Endothelial cell of coronary artery (primary cell): ENCODE data around the gene PNPLA7. TPM values are rescaled to one million over a fixed set of nuclear protein-coding genes. Genes with fewer than 3 reads are reported as not detected.

Experiments
- total RNA-seq: library from RNA; depleted of rRNA; stranded (reverse); fragments of >200 nt; gene quantifications from 2 replicates; pipeline ENCODE4 v1.2.3, GENCODE V29; 2014

Gene PNPLA7
- 0.36 and 0.47 TPM in 2 replicates for total RNA-seq

DNA sequence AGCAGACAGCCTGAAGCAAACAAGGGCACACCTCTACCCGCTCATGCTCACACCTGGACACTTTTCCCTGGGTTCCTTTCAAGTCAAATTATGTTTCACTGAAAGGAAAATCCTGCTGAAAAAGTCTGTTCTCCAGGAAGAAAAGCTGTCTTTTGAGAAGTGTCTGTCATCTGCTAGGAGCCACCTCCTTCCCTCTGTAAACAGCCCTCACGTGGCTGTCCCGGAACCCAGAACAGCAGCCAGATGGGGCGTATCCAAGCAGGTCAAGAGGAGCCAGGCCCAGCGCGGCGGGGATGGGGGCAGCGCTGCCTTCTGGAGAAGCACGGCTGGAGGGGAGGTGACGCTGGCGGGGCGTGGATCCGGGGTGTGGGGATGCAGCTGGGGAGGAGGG, at the start of gene PNPLA7:
Gene PNPLA7, minus strand, starts transcription at position 172 of the 391 bp plus-strand sequence. CDS start 205 bp downstream, outside the sequence.

DNA sequence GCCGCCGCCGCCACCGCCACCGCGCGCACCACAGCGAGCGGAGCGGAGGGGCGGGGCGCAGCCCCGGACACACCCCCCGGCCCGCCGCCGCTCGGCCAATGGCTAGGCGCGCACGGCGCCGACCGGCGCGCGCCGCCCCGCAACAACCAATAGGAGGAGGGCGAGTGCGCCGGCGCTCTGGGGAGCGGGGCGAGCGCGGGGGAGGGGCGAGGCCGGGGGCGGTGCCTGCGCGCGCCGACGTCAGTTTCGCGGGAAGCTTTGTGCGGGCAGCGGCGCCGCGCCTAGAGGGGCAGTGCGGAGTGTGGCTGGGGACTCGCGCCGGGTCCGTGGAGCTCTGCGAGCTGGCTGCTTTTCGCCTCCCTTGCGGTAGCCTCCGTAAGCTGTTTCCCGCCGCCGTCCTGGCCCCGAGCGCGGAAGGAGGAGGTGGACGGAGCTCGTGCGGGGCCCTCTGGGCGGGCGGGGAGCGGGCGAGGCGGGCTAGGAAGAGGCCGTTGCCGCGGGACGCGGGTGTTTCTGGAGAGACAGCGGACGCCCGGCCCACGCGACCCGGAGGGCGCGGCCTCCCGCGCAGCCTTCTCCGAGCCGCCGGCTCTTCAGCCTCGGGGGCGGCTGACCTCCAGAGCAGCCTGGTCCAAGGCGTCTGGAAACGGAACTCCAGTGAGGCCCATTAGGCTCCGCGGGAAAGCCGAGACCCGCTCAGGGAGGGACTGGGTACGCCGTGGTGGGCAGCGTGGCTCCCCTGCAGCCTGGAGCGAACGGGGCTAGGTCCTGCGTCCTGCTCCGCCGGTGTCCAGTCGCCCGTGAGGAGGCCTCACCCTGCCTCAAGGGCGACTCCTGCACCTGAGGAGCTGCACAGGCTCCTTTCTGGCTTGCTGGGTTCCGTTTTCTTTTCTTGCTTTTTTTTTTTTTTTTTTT, 40.5 kb upstream of the PNPLA7 start, which contains the start of gene ZMYND19:
Gene ZMYND19, minus strand, starts transcription at position 44 of the 915 bp plus-strand sequence. CDS start 249 bp downstream, outside the sequence.

GRCh38 chr9:137578518-137579258, 28.5 kb upstream of the PNPLA7 start, which contains the start of gene DPH7:
TSS of gene DPH7 (minus strand) at chr9:137578925. CDS start at chr9:137578777, 148 bp downstream.

DNA sequence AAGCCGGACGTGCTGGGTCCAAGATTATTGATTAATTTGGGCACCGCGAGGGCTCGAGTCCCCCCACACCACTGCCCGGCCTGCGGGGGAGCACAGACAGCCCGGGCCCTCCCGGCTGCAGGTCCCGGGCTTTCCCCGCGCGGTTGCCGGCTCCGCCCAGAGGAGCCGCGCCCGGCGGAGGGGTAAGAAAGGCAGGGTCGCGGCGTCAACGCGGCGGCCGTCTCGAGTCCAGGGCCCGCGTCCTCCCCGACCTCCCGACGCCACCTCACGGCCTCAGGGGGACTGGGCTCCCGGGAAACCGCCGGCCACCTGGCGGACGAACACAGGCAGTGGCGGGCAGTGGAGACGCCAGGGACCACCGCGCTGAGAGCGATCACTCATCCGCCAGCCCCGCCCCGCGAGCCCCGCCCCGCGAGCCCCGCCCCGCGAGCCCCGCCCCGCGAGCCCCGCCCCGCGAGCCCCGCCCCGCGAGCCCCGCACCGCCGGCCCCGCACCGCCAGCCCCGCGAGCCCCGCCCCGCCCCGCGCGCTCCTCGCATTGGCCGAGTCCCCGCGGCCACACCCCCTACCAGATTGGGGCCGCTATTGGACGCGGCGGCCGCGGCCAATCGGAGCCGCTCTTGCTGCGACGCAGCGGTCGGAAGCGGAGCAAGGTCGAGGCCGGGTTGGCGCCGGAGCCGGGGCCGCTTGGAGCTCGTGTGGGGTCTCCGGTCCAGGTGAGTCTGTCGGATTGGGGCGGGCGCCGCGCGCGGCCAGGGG, 1.2 kb upstream of the PNPLA7 start, which contains the start of gene MRPL41:
Gene MRPL41, plus strand, starts transcription at position 616 of the 758 bp plus-strand sequence. CDS start 203 bp downstream, outside the sequence.

GRCh38 chr9:137459152-137459600, 91.0 kb downstream of the PNPLA7 start, which contains the start of gene NSMF:
TSS of gene NSMF (minus strand) at chr9:137459334. CDS start at chr9:137459102, 232 bp downstream.

DNA sequence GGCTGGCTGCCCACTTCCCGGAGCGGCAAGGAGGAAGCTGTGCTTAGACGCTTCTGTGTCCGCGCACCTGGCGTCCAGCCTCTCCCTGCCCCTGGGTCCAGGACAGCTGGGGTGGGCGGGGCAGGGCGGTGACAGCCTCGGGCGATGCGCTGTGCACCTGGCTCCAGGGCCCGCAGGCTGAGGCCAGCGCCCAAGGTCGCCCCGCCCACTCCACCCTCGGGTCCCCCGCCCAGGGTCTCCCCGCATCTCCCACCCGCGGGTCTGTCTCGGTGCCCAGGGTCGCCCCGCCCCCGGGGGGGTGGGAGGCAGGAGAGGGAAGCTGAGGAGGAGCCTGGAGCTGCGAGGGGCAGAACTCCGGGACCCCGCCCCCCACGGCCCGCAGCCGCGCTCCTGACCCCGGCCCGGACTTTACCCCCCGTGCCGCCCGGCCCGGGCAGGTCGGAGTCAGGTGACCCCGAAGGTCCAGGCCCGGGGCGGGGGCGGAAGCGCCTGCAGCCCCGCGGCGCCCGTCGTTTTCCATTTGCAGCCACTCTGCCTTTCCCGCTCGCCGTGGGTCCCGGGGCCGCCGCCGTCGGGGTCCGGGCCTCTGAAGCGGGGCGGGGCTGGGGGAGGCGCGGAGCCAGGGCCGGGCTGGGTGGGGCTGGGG, 108.8 kb downstream of the PNPLA7 start, which contains the start of gene ENTPD8:
Gene ENTPD8, minus strand, starts transcription at position 69 of the 646 bp plus-strand sequence. CDS start 3,072 bp downstream, outside the sequence.

GRCh38 chr9:137422604-137423513, 127.3 kb downstream of the PNPLA7 start, which contains the start of the genes EXD3 and NOXA1:
TSS of gene EXD3 (minus strand) at chr9:137423162. CDS start at chr9:137395357, 27,805 bp downstream.
TSS of gene NOXA1 (plus strand) at chr9:137423393. CDS start at chr9:137423530, 137 bp downstream.

Other genes with a start within 250 kb of the PNPLA7 start
- gene NRARP, start 248.1 kb downstream of the PNPLA7 start, total RNA-seq = 23.3 and 32.2 TPM in 2 replicates
- gene EXD3, start 127.2 kb downstream of the PNPLA7 start, total RNA-seq = 11.7 and 19.9 TPM in 2 replicates
- 0.18 and 0.56 TPM in 2 replicates for gene NOXA1, start 127.0 kb downstream of the PNPLA7 start, total RNA-seq
- under 0.01 TPM in 1 of 2 replicates, not detected in the other for gene ENTPD8, start 109.0 kb downstream of the PNPLA7 start, total RNA-seq
- gene NSMF, start 91.1 kb downstream of the PNPLA7 start, total RNA-seq = 16.4 and 23.6 TPM in 2 replicates
- gene MRPL41, start 1.5 kb upstream of the PNPLA7 start, total RNA-seq = 55.2 and 66.5 TPM in 2 replicates
- gene DPH7, start 28.5 kb upstream of the PNPLA7 start, total RNA-seq = 22.5 and 23.2 TPM in 2 replicates
- gene ZMYND19, start 40.1 kb upstream of the PNPLA7 start, total RNA-seq = 17.7 and 18.6 TPM in 2 replicates
- 17.6 and 24.2 TPM in 2 replicates for gene ARRDC1, start 55.3 kb upstream of the PNPLA7 start, total RNA-seq
- gene EHMT1, start 68.6 kb upstream of the PNPLA7 start, total RNA-seq = 56.5 and 66.8 TPM in 2 replicates